ENCODE data around the gene EVX2. TPM values are rescaled to one million over a fixed set of nuclear protein-coding genes. Genes with fewer than 3 reads are reported as not detected.

The EVX2 gene
- total and polyA plus RNA-seq, 8 donors, result not detected

DNA sequence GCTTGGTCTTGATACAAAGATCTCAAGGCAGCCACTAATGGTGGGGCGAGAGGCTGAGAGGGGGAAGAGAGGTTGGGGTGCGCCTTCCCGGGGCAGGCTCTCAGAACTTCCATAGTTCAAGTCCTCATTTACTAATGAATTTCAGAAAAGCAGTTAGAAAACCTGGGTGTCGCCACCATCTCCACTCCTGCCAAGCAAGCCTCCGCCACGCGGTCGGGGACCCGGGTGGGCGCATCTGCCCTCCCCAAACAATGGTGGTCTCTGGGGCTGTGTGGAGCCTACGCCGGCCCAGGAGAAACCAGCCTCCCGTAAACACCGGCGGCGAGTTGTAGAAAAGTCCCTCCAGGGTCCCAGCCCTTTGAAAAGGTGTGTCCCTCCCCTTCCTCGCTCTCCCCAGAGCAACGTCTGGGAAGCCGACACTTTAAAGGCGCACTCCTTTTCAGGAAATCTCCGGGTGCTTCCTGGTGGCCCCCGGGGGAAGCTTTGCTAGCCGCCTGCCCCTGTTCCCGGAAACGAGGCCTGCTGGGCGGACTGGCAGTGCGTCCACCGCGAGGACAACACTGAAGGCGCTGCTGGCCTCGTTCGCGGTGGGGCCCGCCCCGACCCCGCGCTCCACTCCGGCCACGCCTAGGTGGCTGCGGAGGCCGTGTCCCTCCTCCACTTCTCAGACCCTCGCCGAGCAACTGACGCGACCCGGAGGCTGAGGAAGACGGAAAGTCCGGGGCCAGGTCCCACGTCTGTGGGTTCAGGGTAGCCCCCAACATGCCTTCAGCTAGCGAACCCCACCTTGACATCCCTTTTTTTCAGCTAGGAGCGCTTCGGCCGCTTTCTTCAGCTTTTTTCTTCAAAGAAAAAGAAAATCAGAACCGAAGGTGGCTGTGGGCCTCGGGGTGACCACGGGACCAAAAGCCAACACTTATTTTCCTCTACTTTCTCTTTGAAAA is 16.8 kb downstream of the EVX2 start:
- Histone ChIP-seq H3K4me1 (peaks cover 16 to 35% (median 25%) of the 10 kb centered on the region in 4 donors), H3K4me3 (peak overlapping the region; percentile 16 to 50 (median 33)), H3K27me3 (peaks cover 34 to 95% (median 73%) of the 10 kb centered on the region in 3 donors), H3K36me3 (no peaks in the 10 kb centered on the region), H3K27ac (no peak overlapping the region), H3K9me3 (peaks cover 0 to under 1% (median 0%) of the 10 kb centered on the region in 4 donors)
- TF ChIP-seq POLR2A (IDR thresholded peaks at IDR 0.05) (no peak), POLR2AphosphoS5 (IDR thresholded peaks at IDR 0.05) (no peak), EP300 (IDR thresholded peaks at IDR 0.05) (no peak)
- TF ChIP-seq, protein P1, sequence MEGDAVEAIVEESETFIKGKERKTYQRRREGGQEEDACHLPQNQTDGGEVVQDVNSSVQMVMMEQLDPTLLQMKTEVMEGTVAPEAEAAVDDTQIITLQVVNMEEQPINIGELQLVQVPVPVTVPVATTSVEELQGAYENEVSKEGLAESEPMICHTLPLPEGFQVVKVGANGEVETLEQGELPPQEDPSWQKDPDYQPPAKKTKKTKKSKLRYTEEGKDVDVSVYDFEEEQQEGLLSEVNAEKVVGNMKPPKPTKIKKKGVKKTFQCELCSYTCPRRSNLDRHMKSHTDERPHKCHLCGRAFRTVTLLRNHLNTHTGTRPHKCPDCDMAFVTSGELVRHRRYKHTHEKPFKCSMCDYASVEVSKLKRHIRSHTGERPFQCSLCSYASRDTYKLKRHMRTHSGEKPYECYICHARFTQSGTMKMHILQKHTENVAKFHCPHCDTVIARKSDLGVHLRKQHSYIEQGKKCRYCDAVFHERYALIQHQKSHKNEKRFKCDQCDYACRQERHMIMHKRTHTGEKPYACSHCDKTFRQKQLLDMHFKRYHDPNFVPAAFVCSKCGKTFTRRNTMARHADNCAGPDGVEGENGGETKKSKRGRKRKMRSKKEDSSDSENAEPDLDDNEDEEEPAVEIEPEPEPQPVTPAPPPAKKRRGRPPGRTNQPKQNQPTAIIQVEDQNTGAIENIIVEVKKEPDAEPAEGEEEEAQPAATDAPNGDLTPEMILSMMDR (IDR thresholded peaks at IDR 0.05), result no peak
- 7 to 17% (median 10%) methylated on average over 31 to 56 of the region's 56 CpGs for WGBS, 5 donors
- intact Hi-C loops (cut with DNase I; ENCODE audit: low total_unique reads), result no loop called here
- peak in 1 of 2 donors; percentile 38 for DNase-seq

DNA sequence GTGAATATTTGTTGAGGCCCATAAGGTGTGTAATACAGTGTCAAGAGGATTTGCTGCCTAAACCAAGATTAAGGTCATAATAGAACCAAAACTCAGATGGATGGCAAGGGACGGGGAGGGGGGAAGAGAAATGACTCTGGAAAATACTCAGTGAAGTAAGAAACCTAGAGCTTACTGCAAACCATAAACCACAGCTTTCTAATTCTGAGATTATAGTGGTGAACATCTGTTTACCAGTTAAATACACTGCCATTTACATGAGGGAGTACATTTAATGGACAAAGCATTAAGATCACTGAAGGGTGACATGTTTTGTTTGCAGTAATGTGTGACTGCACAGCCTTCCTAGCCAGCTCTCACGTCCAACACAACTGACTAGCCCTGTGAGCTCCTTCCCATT is 19.8 kb downstream of the EVX2 start:
- 24 to 29% (median 28%) methylated on average over 2 of the region's 2 CpGs for WGBS, 5 donors
- Histone ChIP-seq H3K27ac (no peak overlapping the region), H3K27me3 (peaks cover 19 to 90% (median 50%) of the 10 kb centered on the region in 3 donors), H3K4me3 (no peak overlapping the region), H3K4me1 (peaks cover 16 to 25% (median 20%) of the 10 kb centered on the region in 4 donors), H3K36me3 (no peaks in the 10 kb centered on the region), H3K9me3 (no peaks in the 10 kb centered on the region)
- intact Hi-C loops (cut with DNase I; ENCODE audit: low total_unique reads), result no loop called here
- no peak for DNase-seq
- TF ChIP-seq POLR2AphosphoS5 (IDR thresholded peaks at IDR 0.05) (no peak), POLR2A (IDR thresholded peaks at IDR 0.05) (no peak), EP300 (IDR thresholded peaks at IDR 0.05) (no peak)
- TF ChIP-seq, protein P1 (IDR thresholded peaks at IDR 0.05), result no peak

DNA sequence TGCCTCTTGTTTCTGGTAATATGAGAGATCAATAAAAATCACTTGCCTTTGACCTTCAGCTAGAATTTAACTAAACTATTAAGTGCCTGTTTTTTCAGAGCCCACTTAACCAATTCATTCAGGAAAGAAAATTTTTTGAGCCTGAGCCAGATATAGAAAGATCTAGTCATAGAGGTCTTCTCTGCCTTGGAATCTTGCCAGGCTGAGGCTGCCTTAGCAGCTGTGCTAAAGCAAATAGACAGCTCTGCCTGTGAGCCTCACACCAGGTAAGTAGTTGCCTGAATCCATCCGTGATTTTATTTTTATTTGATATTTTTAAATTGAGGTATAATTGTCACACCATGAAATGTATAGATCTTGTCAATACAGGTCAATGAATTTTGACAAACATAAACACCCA is 27.4 kb downstream of the EVX2 start:
- Histone ChIP-seq H3K4me3 (no peak overlapping the region), H3K9me3 (no peaks in the 10 kb centered on the region), H3K27ac (no peak overlapping the region), H3K27me3 (peaks cover 0 to 52% (median 3%) of the 10 kb centered on the region in 3 donors), H3K4me1 (no peaks in the 10 kb centered on the region), H3K36me3 (no peaks in the 10 kb centered on the region)
- peak in 1 of 2 donors; percentile 36 for DNase-seq
- intact Hi-C loops (cut with DNase I; ENCODE audit: low total_unique reads), result no loop called here
- WGBS, 5 donors, result 20 to 41% (median 32%) methylated on average over 1 of the region's 1 CpG
- TF ChIP-seq POLR2AphosphoS5 (IDR thresholded peaks at IDR 0.05) (no peak), POLR2A (IDR thresholded peaks at IDR 0.05) (no peak), EP300 (IDR thresholded peaks at IDR 0.05) (no peak)
- TF ChIP-seq, protein P1 (IDR thresholded peaks at IDR 0.05), result no peak

DNA sequence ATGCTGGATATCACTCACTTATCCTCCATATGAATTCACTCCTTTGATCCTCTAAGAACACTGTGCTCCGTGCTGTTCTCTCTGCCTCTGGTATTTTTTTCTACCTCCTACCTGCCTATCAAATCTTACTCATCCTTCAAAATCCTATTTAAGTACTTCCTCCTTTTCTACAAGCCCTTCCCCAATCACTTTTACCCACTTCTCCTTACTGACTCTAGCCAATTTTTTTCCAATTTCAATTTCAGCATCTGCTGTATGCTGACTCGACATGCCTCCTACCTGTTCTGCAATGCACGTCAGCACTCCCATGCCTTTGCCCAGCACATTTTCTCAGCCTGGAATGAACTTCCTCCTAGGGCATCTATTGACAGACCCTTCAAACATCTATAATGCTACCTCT is 44.4 kb downstream of the EVX2 start:
- peaks cover 0 to 29% (median 0%) of the 10 kb centered on the region in 3 donors for H3K27me3 ChIP-seq
- TF ChIP-seq POLR2AphosphoS5 (IDR thresholded peaks at IDR 0.05), result no peak
- TF ChIP-seq, protein P1 (IDR thresholded peaks at IDR 0.05), result no peak
- no peak for TF ChIP-seq EP300 (IDR thresholded peaks at IDR 0.05)
- no peak for TF ChIP-seq POLR2A (IDR thresholded peaks at IDR 0.05)
- H3K4me3 ChIP-seq, result no peak overlapping the region
- no peaks in the 10 kb centered on the region for H3K4me1 ChIP-seq
- intact Hi-C loops (cut with DNase I; ENCODE audit: low total_unique reads), result no loop called here
- DNase-seq, result no peak
- 53 to 64% (median 57%) methylated on average over 3 of the region's 3 CpGs for WGBS, 5 donors
- no peaks in the 10 kb centered on the region for H3K36me3 ChIP-seq
- no peak overlapping the region for H3K27ac ChIP-seq
- peaks cover 0 to 2% (median under 1%) of the 10 kb centered on the region in 4 donors for H3K9me3 ChIP-seq

Data from stomach (tissue), 9 donors.